NOMO-1 (cell line): Measurements from ENCODE around the gene ANKDD1B.
"Not testable (repeated sequence)": the region's sequence is repeated elsewhere in the genome, so short reads cannot be mapped to it uniquely, and the experiment has no call there.

ENCODE experiments used
- DNase-seq, 2 experiments: peaks; one replicate each; lab custom pipeline; 2025; ENCODE audit not compliant: unreplicated experiment in 2 of 2; lab: John Stamatoyannopoulos, UW

The ANKDD1B gene

DNA sequence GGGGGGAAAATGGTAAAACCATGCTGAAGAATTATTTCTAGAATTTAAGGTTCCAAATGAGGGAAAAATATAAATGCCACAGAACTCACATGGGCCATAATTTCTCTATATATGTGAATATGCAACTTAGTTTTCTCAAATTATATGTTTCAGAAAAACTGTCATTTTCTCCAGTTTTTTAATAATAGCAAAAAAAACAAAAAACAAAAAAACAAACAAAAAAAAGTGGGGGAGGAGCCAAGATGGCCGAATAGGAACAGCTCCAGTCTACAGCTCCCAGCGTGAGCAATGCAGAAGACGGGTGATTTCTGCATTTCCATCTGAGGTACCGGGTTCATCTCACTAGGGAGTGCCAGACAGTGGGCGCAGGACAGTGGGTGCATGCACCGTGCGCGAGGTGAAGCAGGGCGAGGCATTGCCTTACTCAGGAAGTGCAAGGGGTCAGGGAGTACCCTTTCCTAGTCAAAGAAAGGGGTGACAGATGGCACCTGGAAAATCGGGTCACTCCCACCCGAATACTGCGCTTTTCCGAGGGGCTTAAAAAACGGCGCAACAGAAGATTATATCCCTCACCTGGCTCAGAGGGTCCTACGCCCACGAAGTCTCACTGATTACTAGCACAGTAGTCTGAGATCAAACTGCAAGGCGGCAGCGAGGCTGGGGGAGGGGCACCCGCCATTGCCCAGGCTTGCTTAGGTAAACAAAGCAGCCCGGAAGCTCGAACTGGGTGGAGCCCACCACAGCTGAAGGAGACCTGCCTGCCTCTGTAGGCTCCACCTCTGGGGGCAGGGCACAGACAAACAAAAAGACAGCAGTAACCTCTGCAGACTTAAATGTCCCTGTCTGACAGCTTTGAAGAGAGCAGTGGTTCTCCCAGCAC lies 84.5 kb downstream of the ANKDD1B start:
- DNase-seq, result not testable (repeated sequence)

DNA sequence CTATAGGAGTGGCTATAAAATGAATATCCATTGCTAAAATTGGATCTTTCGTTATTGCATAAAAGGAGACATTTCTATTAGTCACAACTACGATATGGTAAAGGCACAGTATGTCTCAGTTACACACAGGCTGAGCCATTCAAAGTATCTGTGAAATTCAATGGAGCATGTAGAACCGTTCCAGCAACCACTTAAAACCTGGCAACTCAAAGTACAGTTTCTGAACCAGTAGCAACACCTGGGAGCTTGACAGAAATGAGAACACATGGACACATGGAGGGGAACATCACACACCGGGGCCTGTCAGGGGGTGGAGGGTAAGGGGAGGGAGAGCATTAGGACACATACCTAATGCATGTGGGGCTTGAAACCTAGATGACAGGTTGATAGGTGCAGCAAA lies 90.6 kb downstream of the ANKDD1B start:
- DNase-seq, result no peak

DNA sequence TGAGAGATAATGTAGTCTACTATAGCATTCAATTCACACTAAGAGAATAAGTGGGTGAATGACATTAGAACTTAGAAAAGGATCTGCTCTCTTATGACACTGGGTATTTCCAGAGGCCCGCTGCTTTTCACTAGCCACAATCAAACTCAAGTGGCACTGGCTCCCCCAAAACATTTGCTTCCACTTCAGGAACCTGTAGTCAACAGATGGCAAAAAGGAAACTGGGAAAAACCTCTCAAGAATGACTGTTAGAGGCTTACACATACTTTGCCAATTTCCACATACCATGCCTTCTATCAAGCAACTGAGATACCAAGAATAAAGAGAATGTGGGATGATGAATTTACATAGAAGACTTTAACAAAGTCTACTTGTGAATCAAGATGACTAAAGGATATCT lies 94.8 kb downstream of the ANKDD1B start:
- no peak for DNase-seq

DNA sequence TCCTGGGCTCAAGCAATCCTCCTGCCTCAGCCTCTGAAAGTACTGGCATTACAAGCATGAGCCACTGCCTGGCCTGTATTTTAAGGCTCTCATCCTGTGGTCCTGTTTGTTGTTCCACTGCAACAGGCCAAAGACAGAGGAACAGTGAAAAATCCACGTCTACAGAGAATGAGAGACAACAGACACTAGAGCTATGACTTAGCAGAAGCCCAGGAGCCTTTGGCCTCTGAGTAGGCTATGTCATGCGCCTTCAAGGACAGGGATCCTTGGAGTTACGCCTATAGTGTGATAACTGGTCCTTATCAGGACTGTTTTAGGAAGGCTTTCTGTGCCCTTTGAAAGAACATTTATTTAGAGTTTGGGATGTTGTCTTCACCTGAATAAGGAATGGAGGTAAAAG lies 95.5 kb downstream of the ANKDD1B start:
- DNase-seq, result no peak

DNA sequence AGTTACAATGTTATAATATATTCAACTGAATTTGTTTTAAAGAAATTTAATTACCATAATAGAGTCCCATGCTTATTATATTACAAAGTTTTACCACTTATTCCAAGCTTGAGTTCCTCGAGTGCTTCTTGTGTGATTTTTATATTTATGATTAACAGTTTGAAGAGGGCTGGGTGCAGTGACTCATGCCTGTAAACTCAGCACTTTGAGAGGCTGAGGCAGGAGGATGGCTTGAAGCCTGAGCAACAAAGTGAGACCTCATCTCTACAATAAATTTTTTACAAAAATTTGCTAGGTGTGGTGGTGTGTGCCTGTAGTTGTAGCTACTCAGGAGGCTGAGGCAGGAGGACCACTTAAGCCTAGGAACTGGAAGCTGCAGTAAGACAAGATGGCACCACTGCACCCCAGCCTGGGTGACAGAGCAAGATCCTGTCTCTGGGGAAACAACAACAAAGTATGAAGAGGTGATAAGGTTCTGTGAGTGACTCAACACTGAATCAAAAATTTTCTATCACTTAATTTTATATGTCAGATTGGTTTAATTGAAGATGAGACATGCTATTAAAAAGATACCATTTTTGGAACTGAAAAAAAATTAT lies 96.8 kb downstream of the ANKDD1B start:
- DNase-seq, result no peak

DNA sequence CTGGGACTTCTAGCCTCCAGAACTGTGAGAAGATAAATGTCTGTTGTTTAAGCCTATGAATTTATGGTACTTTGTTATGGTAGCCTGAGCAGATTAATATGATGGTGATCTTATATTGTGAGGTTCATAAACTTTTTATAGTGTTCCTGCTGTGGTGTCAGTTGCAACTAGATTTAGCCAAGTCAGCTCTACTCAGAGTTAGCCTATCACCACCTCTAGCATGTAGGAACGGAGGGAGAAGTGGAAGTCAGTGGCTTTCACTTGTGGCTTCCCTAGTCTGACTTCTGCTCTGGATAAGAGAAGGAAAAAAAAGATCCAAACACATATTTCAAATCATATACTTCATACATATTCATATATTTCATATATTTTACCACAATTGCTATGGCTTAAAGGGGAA lies 99.4 kb downstream of the ANKDD1B start:
- peak in 1 of 2 experiments; percentile 43 for DNase-seq

DNA sequence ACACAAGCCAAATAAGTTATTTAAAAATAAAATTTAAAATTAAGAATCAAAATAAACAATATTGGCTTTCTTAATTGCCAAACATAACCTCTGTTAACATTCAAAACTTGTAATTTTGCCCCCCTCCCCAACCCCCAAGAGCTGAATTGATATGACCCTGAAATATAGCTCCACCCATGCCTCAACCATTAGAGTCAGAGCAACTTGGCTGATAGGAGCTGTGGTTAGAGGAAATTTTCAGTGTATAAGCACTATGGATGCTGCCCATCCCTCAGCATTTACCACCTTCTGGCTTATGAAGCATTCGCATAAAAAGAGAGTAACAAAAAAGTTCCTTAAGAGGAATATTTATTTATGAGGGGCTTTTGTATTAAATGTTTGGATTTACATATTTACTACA lies 99.9 kb downstream of the ANKDD1B start:
- no peak for DNase-seq

DNA sequence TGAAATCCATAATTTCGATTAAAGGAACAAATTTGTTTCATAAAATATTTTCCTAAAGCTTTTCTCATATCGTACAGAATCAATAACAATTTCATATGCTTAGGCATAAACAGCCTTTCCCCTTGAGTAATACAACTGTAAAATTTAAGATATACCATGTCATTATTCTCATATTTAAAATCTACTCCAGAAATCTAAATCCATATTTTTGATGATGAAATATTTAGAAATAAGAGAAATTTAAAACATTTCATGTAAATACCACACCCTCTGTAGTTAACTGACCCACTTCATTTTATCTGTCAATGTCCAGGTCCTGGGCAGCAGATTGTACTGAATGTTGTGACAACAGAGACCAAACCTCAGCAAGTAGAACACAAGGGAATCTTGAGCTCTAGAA lies 100.8 kb downstream of the ANKDD1B start:
- DNase-seq, result no peak

DNA sequence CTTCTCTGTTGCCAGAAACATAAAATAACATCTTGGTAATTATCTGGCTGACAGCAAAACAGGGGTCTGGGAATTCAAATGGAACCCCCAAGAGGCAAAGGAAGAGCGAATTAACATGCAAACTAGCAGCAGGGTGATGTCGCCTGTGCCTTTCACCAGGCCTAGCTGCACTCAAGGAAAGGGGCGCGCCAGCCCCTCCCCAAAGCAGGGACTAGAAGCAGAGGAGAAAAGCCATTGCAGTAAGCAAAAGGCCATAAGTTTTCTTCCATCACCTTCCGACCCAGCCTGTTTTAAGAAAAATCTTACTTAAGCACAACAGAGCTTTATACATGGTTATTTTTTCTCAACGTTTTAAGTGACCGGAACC lies 105.4 kb downstream of the ANKDD1B start:
- DNase-seq, result no peak

DNA sequence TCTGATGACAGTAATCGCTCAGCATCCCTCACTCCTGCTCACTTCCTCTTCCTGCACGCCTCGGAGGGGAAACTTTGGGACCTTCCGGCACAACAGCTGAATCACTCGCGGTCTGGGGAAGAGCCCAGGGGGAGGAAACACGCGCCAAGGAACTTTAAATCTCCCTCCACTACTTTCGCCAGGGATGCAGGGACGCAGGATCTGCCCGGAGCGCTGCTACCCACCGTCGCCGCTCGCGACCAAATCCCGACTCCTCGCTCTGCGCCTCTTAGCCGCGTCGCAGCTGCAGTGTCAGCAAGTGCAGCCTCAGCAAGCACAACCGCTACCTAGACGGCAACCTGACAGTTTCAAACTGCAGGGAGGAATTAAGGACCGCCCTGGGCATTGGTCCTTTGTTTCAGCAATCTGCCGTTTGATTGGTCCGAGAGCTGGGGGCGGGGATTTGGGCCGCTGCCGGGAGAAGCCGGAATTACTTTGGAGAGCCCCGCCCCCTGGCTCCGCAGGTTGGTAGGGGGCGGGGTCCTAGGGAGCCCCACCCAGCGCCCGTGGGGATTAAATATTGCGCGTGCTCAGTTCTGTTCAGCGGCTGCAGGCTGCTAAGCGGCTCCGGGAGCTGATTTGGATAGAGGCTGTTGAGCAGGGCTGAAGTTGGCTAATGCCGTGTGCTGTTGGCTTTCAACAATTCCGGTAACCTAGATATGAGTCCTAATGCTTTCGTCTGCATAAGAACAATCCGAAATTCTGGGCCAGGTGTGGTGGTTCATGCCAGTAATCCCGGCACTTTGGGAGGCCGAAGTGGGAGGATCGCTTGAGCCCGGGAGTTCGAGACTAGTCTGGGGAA lies 106.0 kb downstream of the ANKDD1B start, which contains the start of gene POC5:
POC5 (minus strand) TSS at position 356 of the 841 bp plus-strand sequence. CDS start 4,500 bp downstream, outside the sequence.
- peak; percentile 97 to 98 for DNase-seq

DNA sequence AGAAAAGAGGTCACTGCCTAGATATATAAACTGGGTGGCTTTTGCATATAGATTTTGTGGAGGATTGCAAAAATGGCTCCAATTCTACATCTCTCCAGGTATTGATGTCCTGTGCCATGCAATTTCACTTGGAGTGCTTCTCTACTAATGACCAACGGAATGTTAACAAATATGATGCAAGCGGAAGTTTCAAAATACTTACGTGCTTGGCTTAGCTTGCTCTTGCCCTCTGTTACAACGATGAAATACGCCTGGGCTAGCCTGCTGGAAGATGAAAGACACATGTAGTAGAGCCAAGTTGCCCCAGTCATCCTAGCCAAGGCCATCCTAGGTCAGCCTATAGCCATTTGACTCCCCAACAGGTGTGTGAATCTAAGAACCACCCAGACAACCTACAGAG lies 109.6 kb downstream of the ANKDD1B start:
- peak; percentile 64 to 81 for DNase-seq
